Measurements from ENCODE around the gene KIAA1614.

- TF ChIP-seq POLR2A (IDR thresholded peaks at IDR 0.05; ENCODE audit: low read depth, low read length) (no peak), POLR2AphosphoS5 (IDR thresholded peaks at IDR 0.05; ENCODE audit: low read depth, low read length) (no peak), TAF1 (IDR thresholded peaks at IDR 0.05; ENCODE audit: borderline replicate concordance, low read depth, low read length) (no peak)
Measured at GRCh38 chr1:180933141-180933540, 20.4 kb downstream of the KIAA1614 start.

All from GM12892 (cell line).